GM21360 (cell line): Measurements from ENCODE around the gene NAGK.
A peak's percentile ranks its signal among the peaks of the same experiment; 100 is the strongest.
"Not testable (repeated sequence)": the region's sequence is repeated elsewhere in the genome, so short reads cannot be mapped to it uniquely, and the experiment has no call there.

ENCODE experiments used
- ATAC-seq: cut with Tn5 transposase; IDR thresholded peaks from one replicate; pipeline ENCODE4 v1.9.1; 2021; ENCODE audit warnings: mild to moderate bottlenecking, moderate library complexity; ENCODE audit not compliant: unreplicated experiment

Gene NAGK

DNA sequence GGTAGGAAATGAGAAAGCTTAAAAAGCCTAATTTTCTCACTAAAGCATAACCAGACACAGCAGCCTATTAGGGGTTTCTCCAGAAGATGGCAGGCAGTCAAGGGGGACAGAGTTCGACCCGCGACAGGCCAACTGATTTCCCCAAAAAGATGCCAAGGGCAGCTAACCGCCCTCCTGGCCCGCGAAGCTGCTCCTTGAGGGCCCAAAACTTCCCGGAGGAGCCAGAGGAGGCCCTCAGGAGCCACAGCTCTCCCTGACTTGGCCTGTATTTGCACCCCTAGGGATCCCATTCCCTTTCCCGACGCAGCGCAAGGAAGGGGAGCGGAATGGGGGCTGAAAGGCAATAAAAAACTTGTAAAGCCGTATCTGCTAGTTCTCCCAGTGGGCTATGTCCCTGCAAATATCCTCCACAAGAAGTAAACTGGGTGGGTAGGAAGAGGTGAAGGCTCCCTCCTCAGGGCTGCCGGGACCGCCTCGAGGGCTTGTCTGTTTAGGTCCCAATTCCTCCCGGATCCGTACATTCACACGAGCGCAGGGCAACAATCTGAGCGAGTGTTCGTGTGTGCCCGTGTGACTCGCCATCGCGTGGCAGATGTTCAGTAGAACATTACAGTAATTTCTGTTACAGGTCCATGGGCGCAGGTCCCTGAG is 756 bp upstream of the NAGK start:
- ATAC-seq = peak; percentile 0

DNA sequence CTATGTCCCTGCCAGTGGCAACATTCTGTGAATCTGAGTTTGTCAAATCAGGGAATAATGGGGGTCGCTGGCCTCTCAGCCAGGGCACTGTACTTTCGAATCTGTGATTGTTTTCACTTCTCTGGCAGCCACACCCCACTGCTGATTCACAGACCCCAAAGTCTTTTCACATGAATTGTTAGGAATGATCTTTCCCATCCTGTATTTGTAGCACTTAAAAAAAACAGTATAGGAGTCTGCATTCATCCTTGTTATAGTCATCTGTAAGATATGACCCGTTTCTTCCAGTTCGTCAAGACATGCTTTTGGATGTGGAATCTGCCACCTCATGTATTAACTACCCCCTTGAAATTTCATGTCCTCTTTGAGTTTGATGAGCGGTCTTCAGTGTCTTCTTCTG is 928 bp downstream of the NAGK start:
- no peak for ATAC-seq

DNA sequence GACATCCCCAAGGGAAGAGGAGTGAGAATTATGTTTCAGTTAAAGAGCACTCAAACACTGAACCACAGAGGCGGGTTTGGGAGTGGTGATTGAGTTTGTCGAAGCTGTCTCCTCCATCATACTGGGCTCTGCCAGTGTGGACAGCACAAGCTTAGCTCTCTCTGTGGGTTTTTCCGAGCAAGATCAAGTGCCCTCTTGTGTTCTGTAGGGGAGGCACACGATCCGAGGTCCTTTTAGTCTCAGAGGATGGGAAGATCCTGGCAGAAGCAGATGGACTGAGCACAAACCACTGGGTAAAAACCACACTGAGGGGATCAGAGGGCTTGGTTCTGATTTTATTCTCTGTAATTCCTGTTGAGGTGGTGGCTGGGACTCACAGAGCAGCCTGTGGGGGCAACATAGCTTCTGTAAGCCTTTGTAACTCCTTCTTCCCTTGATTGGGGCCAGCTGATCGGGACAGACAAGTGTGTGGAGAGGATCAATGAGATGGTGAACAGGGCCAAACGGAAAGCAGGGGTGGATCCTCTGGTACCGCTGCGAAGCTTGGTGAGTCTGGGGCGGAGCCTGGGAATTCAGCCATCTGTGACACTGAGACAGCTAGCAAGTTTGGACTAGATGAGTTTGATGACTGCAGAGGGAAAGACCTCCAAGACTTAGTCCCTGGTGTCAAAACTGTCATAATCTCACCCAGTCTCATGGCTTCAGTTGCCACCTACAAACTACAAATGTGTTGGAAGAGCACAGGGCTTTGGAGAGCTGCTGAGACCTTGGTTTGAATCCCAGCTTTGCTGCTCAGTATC is 2.0 kb downstream of the NAGK start:
- ATAC-seq = no peak

GRCh38 chr2:71071681-71072398 is 3.4 kb downstream of the NAGK start:
- ATAC-seq = peak; percentile 29

DNA sequence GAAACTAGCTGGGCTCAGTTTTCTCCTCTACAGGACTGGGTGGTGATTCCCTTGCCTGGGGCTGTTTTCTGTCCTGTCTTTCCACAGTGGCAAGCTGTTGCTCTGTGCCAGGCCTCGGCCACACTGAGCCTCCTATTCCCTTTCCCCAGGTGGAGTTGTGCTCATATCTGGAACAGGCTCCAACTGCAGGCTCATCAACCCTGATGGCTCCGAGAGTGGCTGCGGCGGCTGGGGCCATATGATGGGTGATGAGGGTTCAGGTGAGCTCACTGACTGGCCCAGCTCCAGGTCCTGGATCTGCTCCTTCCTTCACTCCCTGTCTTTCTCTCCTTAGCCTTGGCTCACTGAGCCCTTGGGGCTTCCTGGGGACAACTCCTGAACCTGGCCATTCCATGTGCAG is 4.0 kb downstream of the NAGK start:
- ATAC-seq = no peak

- ATAC-seq = no peak
These were observed 5.0 kb downstream of the NAGK start for GRCh38 chr2:71073475-71073874.

- ATAC-seq = no peak
These were observed 6.5 kb downstream of the NAGK start for GRCh38 chr2:71074893-71075395.

- ATAC-seq = no peak
These were observed 10.2 kb downstream of the NAGK start for GRCh38 chr2:71078624-71079023.

DNA sequence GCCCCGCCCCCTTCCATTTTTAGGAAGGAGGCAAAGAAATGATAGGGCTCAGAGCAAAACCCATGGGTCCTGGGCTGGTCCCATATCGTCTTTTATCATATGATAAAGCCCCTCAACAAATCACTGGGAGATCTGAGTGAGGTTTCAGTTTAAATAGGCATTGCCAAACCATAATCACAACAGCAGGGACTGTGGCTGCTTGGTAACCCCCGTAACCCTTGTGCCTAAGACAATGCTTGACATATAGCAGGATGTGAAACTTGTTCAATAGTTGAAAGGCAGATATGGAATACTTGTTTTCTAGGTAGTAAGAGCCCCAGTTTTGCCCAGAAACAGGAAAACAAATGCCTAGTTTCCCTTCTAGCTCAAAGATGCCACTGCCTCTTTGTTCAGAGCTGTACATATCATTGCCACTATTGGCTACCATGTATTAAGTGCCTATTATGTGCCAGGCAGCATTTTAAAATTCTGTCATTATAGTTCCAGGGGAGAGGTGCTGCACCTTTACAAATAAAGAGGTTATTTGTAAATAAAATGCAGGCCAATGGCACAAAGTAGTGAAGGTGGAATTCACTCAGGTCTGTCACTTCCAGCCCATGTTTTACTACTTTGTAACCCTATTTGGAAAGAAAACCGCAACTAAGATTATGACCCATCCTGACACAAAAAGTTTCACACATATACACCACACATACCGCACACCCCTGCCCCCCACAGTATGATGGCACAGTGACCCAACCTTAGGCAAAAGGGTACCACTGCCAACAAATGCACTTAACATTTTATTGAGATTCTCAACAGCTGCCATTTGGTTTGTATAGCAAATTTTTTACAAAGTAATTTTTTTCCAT is 14.2 kb downstream of the NAGK start:
- no peak for ATAC-seq

GRCh38 chr2:71083297-71083696 is 14.8 kb downstream of the NAGK start:
- ATAC-seq = not testable (repeated sequence)

DNA sequence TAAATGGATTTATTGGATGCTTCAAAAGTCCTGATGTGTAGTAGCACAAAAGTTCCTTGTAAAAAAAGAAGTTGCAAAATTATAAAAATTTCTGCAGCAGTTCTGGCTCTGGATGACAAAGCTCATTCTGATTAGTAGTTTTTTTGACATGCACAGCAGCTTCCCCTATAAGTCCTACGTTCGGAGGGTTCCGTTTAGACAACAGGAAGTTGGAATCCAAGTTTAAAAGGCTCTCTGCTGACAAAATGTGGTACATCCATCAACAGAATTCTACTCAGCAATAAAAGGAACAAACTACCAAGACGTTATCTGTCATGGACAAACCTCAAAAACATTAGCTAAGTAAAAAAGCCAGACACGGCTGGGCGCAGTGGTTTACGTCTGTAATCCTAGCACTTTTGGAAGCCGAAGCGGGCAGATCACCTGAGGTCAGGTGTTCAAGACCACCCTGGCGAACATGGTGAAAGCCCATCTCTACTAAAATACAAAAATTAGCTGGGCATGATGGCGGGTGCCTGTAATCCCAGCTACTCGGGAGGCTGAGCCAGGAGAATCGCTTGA is 15.4 kb downstream of the NAGK start:
- not testable (repeated sequence) for ATAC-seq

DNA sequence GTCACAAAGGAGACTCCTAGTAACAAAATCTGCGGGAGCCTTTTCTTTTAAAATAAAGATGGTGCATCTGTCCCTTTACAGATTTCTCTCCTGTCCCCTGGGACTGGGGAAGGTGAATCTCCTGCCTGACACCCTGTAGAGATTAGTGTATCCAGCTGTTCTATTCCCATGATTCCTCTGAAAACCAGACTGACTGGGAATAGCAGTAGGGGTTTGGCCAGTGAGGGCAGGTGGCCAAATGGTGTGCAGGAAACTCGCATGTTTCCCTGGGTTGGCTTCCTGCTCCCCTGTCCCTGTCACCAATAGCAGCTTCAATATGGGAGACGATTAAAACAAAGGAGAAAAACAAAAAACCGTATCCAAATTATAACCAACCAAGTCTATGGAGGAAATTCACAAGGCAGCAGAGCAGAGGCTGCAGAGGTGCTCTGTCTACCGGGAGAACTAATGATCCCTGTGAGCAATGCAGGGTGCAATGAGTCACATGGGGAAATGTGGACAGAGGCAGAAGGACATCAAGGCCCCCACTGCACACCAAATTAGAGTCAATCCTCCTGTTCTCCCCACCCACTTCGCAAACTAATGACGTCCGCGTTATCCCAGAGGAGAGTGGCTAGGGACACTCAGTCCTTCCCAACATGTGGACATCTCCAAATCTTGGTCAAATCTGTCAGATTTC is 17.0 kb downstream of the NAGK start:
- not testable (repeated sequence) for ATAC-seq

- ATAC-seq = not testable (repeated sequence)
These were observed 21.0 kb downstream of the NAGK start for GRCh38 chr2:71089475-71089874.

GRCh38 chr2:71091808-71092207 is 23.4 kb downstream of the NAGK start:
- not testable (repeated sequence) for ATAC-seq

- not testable (repeated sequence) for ATAC-seq
These were observed 24.2 kb downstream of the NAGK start for GRCh38 chr2:71092491-71093260.

DNA sequence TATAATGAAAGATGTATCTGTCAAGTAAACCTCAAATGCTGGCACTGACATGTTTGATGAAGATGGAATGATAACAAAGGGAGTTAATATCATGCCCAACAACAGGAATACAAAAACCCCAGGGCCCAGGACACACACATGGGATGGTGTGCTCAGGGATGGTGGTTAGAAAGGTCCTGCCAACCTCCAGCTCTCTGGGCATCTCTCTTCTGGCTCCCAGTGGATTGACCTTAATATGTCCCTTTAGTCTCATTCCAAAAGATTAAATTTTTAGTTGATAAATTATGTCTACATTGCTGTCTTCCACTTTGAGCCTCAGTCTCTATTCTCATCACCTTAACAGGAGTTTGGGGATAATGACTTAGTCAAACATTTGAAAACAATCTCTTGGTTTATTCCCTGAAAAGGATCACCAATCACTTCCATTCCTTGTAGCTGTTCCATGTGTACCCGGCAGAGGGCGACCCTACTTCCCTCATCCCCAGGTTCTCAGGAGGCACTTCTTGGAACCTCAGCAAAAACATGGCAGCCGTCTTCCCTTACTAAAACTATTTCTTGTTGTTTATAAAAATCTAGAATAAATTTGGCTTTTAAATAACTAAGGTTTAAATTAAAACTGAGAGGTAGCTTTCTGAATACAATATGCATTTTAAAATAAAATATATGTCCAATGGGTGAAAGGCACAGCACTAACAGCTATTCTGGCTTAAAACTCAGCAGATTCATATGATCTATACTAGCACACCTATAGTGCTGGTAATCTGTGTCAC is 31.9 kb downstream of the NAGK start:
- no peak for ATAC-seq

GRCh38 chr2:71101656-71102055 is 33.2 kb downstream of the NAGK start:
- ATAC-seq = no peak

DNA sequence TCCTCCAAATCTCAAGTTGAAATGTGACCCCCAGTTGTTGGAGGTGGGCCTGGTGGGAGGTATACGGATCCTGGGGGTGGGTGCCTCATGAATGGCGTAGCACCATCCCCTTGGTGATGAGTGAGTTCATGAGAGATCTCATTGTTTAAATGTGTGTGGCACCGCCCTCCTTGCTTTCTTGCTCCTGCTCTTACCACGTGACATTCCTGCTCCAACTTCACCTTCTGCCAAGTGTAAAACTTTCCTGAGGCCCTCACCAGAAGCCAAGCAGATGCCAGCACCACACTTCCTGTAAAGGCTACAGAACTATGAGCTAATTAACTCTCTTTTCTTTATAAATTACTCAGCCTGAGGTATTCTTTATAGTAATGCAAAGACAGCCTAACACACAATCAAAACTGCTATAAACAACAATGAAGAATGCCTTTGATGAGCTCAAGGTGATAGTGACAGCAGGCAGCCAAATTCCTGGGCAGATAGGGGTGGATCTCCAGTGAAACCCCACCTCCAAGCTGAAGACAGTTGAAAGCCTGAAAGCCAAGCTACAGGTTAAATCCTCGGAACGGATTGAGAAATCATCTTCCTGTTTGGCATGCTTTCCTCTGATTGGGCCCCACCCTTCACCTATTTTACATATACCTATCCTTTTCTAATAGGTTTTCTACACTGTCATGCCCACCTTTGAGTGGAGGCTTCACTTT is 34.7 kb downstream of the NAGK start:
- no peak for ATAC-seq
